Central memory CD8-positive, alpha-beta T cell (primary cell): ENCODE data around the gene SLC35F3.
"Not testable (repeated sequence)": the region's sequence is repeated elsewhere in the genome, so short reads cannot be mapped to it uniquely, and the experiment has no call there.

Experiments
- ATAC-seq: fragments of 150-1000 bp; cut with Tn5 transposase; replicated peaks from 2 replicates; pipeline ENCODE4 v1.10.0; 2022; ENCODE audit warnings: mild to moderate bottlenecking, moderate FRiP score, moderate number of reproducible peaks; ENCODE audit not compliant: poor library complexity, severe bottlenecking; ENCODE audit errors: extremely low read depth
- DNase-seq, 2 donors: peaks; one replicate each; pipeline ENCODE4 v3.0.0; 2021; ENCODE audit warnings: low spot score in 2 of 2
- H3K27ac Mint-ChIP-seq: one replicate; pipeline ENCODE4 v1.8.0; 2022; ENCODE audit warnings: low read depth, mild to moderate bottlenecking, moderate library complexity, mixed read lengths
- H3K27me3 Mint-ChIP-seq: one replicate; pipeline ENCODE4 v1.8.0; 2022; ENCODE audit warnings: mixed read lengths
- H3K36me3 Mint-ChIP-seq: one replicate; pipeline ENCODE4 v1.8.0; 2022; ENCODE audit warnings: mild to moderate bottlenecking, moderate library complexity, mixed read lengths; ENCODE audit not compliant: insufficient read depth
- H3K4me1 Mint-ChIP-seq: one replicate; pipeline ENCODE4 v1.8.0; 2022; ENCODE audit warnings: mixed read lengths
- H3K4me3 Mint-ChIP-seq: one replicate; pipeline ENCODE4 v1.8.0; 2022; ENCODE audit warnings: mild to moderate bottlenecking, moderate library complexity, mixed read lengths
- H3K9me3 Mint-ChIP-seq: one replicate; pipeline ENCODE4 v1.8.0; 2022; ENCODE audit warnings: mixed read lengths

SLC35F3 gene

DNA sequence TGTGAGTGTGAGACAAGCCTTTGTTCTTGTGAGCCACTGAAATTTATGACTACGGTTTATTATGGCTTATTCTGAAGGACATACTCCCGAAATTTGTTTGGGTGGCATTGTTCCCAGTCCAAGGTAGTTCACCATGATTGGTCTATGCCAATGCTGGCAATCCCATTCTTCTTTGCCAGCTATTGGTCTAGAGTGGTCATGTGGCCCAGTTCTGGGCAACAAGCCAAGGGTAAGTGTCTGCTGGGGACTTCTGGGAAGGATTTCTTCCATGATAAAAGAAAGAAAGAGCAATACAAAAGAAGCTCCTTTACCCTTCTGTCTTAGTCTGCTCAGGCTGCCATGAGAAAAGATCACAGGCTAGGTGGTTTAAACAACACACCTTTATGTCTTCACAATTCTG lies 201.6 kb downstream of the SLC35F3 start:
- H3K9me3 Mint-ChIP-seq, result no peaks in the 10 kb centered on the region
- H3K36me3 Mint-ChIP-seq, result no peaks in the 10 kb centered on the region
- no peak overlapping the region for H3K4me3 Mint-ChIP-seq
- no peak for DNase-seq
- peaks cover 35% of the 10 kb centered on the region for H3K27me3 Mint-ChIP-seq
- ATAC-seq, result no peak
- no peaks in the 10 kb centered on the region for H3K4me1 Mint-ChIP-seq
- no peak overlapping the region for H3K27ac Mint-ChIP-seq

DNA sequence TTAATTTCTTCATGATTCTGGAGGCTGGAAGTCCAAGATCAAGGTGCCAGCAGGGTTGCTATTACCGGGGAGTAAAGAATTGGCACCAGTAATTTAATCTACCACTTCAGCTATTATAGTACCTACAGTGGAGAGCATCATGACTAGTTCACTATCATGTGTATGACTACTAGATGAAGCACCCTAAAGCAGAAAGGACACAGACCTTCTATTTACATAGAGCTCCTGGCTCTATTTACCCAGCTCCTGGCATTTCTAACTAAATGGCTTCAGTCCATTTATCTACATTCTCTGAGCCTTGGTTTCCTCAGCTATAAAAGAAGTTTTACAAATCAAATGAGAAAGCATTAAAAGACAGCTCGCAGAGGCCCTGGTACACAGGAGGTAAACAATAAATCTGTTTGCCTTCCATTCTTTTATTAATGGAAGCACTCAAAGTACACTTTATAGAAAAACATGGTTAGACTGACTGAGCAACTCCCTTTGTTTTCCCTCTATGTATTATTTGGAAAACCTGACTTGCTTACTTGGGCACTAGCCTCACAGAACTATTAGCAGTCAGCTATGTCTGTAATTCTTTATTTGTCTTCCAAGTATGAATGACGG lies 203.0 kb downstream of the SLC35F3 start:
- Mint-ChIP-seq H3K36me3 (no peaks in the 10 kb centered on the region), H3K9me3 (no peaks in the 10 kb centered on the region), H3K4me1 (no peaks in the 10 kb centered on the region), H3K4me3 (no peak overlapping the region), H3K27ac (no peak overlapping the region), H3K27me3 (peaks cover 29% of the 10 kb centered on the region)
- DNase-seq (no peak), ATAC-seq (no peak)

DNA sequence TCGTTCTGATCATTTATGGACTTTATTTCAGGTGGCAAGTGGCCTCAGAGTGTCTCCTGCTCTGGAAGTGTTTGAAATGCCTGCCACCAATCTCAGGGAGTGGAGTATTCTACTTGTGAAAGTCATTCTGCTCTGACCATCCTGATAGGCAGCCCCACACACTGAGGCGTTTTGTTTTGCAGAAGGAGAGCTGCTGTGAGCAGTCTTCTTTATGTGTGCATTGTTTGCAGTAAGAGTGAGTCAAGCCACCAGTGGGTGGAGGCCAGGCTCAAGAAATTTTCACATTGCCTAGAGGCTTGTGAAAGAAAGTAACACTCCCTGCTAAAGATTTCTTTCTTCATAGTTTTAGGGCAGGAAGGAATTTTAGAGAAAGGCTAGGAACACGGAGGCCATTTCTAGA lies 204.4 kb downstream of the SLC35F3 start:
- Mint-ChIP-seq H3K36me3 (no peaks in the 10 kb centered on the region), H3K4me3 (no peak overlapping the region), H3K27ac (no peak overlapping the region), H3K9me3 (no peaks in the 10 kb centered on the region), H3K27me3 (peaks cover 26% of the 10 kb centered on the region), H3K4me1 (no peaks in the 10 kb centered on the region)
- ATAC-seq (no peak), DNase-seq (no peak)

DNA sequence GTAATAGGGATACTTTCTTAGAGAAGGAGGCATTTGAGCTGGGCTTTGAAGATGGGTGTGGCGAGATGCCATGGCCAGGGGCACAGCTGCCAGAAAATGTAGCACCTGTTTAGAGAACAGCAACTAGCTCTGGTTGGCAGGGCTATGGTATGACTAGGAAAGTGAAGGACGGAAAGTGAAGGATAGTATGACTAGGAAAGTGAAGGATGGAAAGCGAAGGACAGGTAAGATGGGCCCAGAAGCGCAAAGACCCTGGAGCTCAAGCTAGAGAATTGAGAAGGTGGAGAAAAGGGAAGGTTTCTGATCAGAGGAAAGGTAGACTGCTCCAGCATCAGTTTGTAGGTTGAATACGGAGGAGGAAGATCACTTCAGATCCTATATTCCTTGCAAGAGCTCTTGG lies 205.4 kb downstream of the SLC35F3 start:
- DNase-seq (no peak), ATAC-seq (no peak)
- peaks cover 4% of the 10 kb centered on the region for H3K4me1 Mint-ChIP-seq
- no peaks in the 10 kb centered on the region for H3K36me3 Mint-ChIP-seq
- H3K4me3 Mint-ChIP-seq, result no peak overlapping the region
- no peaks in the 10 kb centered on the region for H3K9me3 Mint-ChIP-seq
- H3K27ac Mint-ChIP-seq, result no peak overlapping the region
- peaks cover 35% of the 10 kb centered on the region for H3K27me3 Mint-ChIP-seq

DNA sequence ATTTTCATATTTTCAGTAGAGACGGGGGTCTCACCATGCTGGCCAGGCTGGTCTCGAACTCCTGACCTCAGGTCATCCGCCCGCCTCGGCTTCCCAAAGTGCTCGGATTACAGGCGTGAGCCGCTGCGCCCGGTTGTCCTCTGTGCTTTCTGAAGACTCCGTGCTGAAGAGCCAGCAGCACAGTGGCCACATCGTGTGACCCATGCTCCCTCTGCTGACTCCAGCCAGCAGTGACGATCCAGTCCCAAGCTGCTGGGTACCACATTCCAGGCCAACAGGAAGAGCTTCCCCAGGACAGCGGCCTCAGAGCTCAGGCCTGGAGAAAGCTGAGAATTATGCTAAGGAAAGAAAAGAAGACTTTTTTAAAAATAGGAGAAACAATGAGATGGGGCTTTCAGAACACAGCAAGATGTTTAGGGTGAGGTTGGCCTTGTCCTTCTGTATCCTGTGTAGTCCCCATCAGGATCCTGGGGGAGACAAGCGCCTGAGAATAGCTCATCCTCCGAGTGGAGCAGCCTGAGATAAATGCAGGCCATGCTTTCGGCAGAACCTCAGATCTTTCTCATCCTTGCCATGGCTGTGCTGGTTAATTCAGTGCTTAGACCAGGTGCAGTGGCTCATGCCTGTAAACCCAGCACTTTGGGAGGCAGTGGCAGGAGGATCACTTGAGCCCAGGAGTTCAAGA lies 207.1 kb downstream of the SLC35F3 start:
- Mint-ChIP-seq H3K4me1 (peaks cover 10% of the 10 kb centered on the region), H3K9me3 (no peaks in the 10 kb centered on the region), H3K27me3 (peaks cover 36% of the 10 kb centered on the region), H3K36me3 (no peaks in the 10 kb centered on the region), H3K27ac (no peak overlapping the region), H3K4me3 (no peak overlapping the region)
- DNase-seq, result no peak
- ATAC-seq, result no peak

DNA sequence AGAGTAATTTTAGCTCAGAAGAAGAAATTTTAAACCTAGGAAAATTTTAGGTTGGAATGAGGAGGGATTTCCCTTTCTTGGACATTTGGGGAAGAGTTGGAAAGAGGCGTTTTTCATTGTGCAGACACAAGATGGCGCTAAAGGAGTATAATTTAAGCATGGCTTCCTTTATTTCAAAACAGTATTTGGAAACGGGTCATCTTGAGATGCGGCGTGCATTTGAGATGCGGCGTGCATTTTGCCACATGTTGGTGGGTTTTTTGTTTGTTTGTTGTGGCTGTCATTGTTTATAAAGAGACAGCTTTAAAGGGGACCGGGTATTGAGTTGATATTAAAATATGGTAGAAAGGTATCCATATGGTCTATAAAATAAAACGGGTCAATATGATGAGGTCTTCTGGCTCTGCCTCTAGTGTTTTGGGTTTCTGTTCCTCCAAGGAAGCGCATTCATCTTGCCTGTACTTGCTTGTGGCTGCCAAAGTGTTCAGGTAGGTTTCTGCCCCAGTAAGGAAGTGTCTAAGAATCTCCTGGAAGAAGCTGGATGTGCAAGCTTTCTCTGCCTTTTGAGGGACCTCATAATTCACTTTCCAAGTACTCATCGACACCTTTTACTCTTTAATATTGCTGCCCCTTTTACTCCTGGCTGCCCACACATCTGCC lies 210.3 kb downstream of the SLC35F3 start:
- Mint-ChIP-seq H3K4me1 (peaks cover 10% of the 10 kb centered on the region), H3K27me3 (peaks cover 35% of the 10 kb centered on the region), H3K4me3 (peak overlapping the region; percentile 25), H3K27ac (no peak overlapping the region), H3K9me3 (no peaks in the 10 kb centered on the region), H3K36me3 (no peaks in the 10 kb centered on the region)
- ATAC-seq (no peak), DNase-seq (no peak)

DNA sequence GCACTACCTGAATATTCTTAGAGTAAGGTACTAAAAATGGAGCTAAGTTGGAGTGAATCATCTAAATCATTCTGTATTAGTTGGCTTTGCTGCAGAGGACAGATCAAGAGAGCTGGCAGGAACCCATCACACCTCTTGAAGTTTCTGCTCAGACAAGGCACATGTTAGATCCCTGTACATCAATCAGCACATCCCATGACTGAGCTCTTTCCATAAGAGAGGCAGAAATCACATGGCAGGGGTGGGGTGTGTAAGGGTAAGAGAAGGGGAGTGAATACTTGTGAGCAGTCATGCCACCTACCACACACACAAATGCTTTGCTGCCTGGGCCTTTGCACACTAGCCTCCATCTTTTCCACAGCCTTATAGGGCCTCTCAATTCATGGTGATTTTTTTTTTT lies 214.4 kb downstream of the SLC35F3 start:
- DNase-seq (no peak), ATAC-seq (no peak)
- Mint-ChIP-seq H3K36me3 (no peaks in the 10 kb centered on the region), H3K4me3 (no peak overlapping the region), H3K4me1 (peaks cover 10% of the 10 kb centered on the region), H3K27ac (no peak overlapping the region), H3K9me3 (peaks cover 5% of the 10 kb centered on the region), H3K27me3 (peaks cover 33% of the 10 kb centered on the region)

DNA sequence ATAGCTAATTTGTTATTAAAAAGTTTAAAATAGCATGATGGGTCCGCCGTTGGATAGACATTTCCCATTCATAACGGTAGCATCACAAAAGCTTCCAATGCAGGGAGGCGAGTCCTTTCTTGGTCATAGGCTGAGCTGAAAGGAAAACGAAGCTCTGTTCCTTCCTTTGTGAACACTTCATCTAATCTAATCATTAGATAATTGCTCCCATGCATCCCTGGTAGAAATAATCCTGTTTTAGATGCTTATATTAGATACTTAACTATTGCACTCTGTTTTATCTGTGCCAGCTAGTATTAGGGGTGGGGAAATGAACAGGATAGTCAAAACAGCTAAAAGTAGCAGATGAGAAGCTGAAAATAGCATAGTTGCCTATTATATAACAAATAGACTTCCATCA lies 215.0 kb downstream of the SLC35F3 start:
- ATAC-seq (no peak), DNase-seq (no peak)
- no peak overlapping the region for H3K27ac Mint-ChIP-seq
- no peak overlapping the region for H3K4me3 Mint-ChIP-seq
- peaks cover 28% of the 10 kb centered on the region for H3K27me3 Mint-ChIP-seq
- H3K4me1 Mint-ChIP-seq, result peaks cover 10% of the 10 kb centered on the region
- peaks cover 5% of the 10 kb centered on the region for H3K9me3 Mint-ChIP-seq
- no peaks in the 10 kb centered on the region for H3K36me3 Mint-ChIP-seq

DNA sequence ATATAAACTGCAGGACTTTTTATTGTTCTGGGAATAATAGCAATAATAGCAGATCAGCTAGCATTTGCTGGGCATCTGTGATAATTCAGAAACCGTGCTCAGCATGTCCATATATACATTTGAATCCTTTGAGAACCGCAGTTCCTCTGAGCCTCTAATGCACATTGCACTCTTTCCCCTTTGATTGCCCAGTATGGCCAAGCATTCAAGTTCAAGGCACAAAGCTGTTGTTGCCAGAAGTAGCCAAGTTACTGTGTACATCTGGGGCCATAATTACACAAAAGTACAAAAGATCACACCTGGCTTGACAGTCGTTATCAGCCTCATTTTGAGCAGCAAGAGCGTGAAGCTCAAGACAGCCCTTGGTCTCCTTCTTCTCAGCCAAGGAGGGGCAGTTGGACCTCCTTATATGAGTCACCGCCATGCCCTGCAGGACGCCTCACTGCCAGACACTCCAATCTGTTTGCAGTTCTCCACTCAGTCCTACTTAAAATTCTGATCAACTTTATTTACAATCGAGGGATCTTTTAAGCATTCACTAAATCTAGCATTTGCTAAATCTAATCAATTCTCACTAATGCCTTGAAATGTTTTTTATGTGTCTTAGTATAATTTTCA lies 216.0 kb downstream of the SLC35F3 start:
- Mint-ChIP-seq H3K4me1 (no peaks in the 10 kb centered on the region), H3K36me3 (no peaks in the 10 kb centered on the region), H3K27ac (no peak overlapping the region), H3K9me3 (peaks cover 5% of the 10 kb centered on the region), H3K4me3 (no peak overlapping the region), H3K27me3 (peaks cover 18% of the 10 kb centered on the region)
- ATAC-seq, result no peak
- no peak for DNase-seq

DNA sequence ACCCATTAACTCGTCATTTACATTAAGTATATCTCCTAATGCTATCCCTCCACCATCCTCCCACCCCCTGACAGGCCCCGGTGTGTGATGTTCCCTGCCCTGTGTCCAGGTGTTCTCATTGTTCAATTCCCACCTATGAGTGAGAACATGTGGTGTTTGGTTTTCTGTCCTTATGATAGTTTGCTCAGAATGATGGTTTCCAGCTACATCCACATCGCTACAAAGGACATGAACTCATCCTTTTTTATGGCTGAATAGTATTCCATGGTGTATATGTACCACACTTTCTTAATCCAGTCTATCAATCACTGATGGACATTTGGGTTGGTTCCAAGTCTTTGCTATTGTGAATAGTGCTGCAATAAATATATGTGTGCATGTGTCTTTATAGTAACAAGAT lies 217.2 kb downstream of the SLC35F3 start:
- H3K27me3 Mint-ChIP-seq, H3K36me3 Mint-ChIP-seq, ATAC-seq, H3K27ac Mint-ChIP-seq, H3K9me3 Mint-ChIP-seq, H3K4me3 Mint-ChIP-seq, H3K4me1 Mint-ChIP-seq, DNase-seq: not testable (repeated sequence)

DNA sequence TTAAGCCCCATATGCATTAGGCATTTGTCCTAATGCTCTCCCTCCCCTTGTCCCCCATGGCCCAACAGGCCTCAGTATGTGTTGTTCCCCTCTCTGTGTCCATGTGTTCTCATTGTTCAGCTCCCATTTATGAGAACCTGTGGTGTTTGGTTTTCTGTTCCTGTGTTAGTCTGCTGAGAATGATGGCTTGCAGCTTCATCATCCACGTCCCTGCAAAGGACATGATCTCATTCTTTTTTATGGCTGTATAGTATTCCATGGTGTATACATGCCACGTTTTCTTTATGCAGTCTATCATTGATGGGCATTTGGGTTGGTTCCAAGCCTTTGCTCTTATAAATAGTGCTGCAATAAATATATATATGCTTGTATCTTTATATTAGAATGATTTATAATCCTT lies 218.1 kb downstream of the SLC35F3 start:
- not testable (repeated sequence) for H3K36me3 Mint-ChIP-seq, H3K4me3 Mint-ChIP-seq, H3K27me3 Mint-ChIP-seq, DNase-seq, H3K4me1 Mint-ChIP-seq, ATAC-seq, H3K9me3 Mint-ChIP-seq, H3K27ac Mint-ChIP-seq

DNA sequence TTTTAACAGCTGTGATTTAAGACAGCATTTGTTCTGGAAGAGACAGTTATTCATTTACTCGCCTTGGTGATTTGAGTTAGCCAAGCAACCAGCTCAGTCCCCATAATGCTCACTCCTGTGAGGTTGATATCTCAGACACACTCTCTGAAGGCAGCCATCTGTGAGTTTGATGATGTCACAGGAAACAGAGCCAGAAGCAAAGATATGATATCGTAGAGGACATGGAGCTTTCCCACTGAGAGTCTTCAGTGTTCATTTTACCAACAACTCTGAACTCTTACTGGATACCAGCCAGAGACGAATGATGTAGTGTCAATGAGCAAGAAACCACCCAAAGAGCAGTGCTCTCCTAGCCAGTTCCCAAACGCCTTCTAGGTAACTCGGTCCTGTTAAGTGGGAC lies 219.4 kb downstream of the SLC35F3 start:
- Mint-ChIP-seq H3K27me3 (peaks cover 10% of the 10 kb centered on the region), H3K9me3 (peaks cover 5% of the 10 kb centered on the region), H3K27ac (no peak overlapping the region), H3K36me3 (no peaks in the 10 kb centered on the region), H3K4me3 (no peak overlapping the region), H3K4me1 (no peaks in the 10 kb centered on the region)
- no peak for ATAC-seq
- no peak for DNase-seq

DNA sequence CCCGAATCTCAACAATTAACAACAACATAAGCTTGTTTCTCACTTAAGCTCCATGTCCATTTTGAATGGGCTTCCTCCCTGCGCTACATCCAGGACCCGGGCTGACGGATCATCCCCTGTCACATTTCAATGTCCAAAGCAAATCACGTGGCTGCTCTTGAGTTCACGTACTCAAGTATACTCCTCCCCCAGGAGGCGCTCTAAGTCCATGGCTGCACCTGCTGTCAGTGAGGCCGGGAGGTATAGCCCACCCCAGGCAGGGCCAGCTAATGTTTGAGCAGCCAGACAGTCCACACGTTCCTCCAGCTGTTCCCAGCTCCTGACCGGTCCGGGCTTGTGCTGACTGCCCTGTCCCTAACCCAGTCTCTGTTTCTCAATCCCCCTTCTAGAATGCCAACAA lies 220.8 kb downstream of the SLC35F3 start:
- DNase-seq (no peak), ATAC-seq (no peak)
- H3K27me3 Mint-ChIP-seq, result peaks cover 10% of the 10 kb centered on the region
- no peak overlapping the region for H3K27ac Mint-ChIP-seq
- H3K4me3 Mint-ChIP-seq, result no peak overlapping the region
- no peaks in the 10 kb centered on the region for H3K36me3 Mint-ChIP-seq
- H3K4me1 Mint-ChIP-seq, result no peaks in the 10 kb centered on the region
- H3K9me3 Mint-ChIP-seq, result peaks cover 5% of the 10 kb centered on the region
